H1 (cell line): ENCODE measurements around the gene BBS9. TPM values are rescaled to one million over a fixed set of nuclear protein-coding genes. Genes with fewer than 3 reads are reported as not detected.

Experiments
- BRCA1 ChIP-seq: IDR thresholded peaks from 2 replicates; pipeline ENCODE4 v1.6.1; 2012; ENCODE audit warnings: low read depth, low read length, improper control_type of control experiment
- CTBP2 ChIP-seq: IDR thresholded peaks from 2 replicates; pipeline ENCODE4 v1.7.0; 2011; ENCODE audit warnings: borderline replicate concordance, mild to moderate bottlenecking, moderate library complexity, mixed read lengths, low read length; ENCODE audit not compliant: insufficient read depth, insufficient read length
- EZH2 ChIP-seq: fragments of 200-600 bp; sonication (generic); IDR thresholded peaks from 2 replicates; pipeline ENCODE4 v1.7.1; 2012; ENCODE audit warnings: low read depth, mild to moderate bottlenecking, moderate library complexity, low read length, inconsistent platforms; ENCODE audit not compliant: severe bottlenecking
- KDM4A ChIP-seq: IDR thresholded peaks from one replicate; pipeline ENCODE4 v1.7.1; 2012; ENCODE audit warnings: low read depth, mild to moderate bottlenecking, moderate library complexity, low read length, inconsistent platforms; ENCODE audit not compliant: severe bottlenecking
- POLR2AphosphoS5 ChIP-seq: IDR thresholded peaks from 2 replicates; pipeline ENCODE4 v1.6.1; 2011; ENCODE audit warnings: low read depth, low read length
- RAD21 ChIP-seq, 2 experiments: IDR thresholded peaks in 1 of 2; conservative IDR thresholded peaks in 1 of 2; 2 replicates each; pipeline ENCODE4 v1.6.1; 2011; ENCODE audit warnings: low read depth in 2 of 2, low read length in 2 of 2, improper control_type of control experiment in 1 of 2, inconsistent platforms in 1 of 2, mild to moderate bottlenecking in 1 of 2, moderate library complexity in 1 of 2
- polyA plus RNA-seq, 7 experiments: library from polyadenylated mRNA; depleted of rRNA in 3 of 7; stranded (reverse) in 5 of 7; unstranded in 2 of 7; fragments of >200 nt in 5 of 7; fragments of 200-250 nt in 2 of 7; gene quantifications; 1 replicate in 5 of 7; 2 replicates in 1 of 7; 4 replicates in 1 of 7; pipeline versions ENCODE4 v1.2.1 to v1.2.3, GENCODE V29; 2011 to 2013; ENCODE audit warnings: missing spikeins in 2 of 7, mixed read lengths in 2 of 7
- total RNA-seq: library from RNA; stranded (reverse); fragmentation: NEBNext Ultra II Directional; extraction: Animal tissue kit (Norgen Biotek cat#: 25700); gene quantifications from 2 replicates; pipeline ENCODE4 v1.2.1, GENCODE V29; 2021
- TF ChIP-seq, protein P1 (sequence below): fragments of 300-600 bp; sonication (generic); IDR thresholded peaks from 2 replicates; pipeline ENCODE4 v1.7.1; 2012; ENCODE audit warnings: low read length, moderate library complexity, mild to moderate bottlenecking, inconsistent platforms; ENCODE audit not compliant: insufficient replicate concordance

The BBS9 gene
- total and polyA plus RNA-seq, 2 of the 8 experiments (the other 6 are each of a cell fraction or from before 2014, with no cell fraction given) = 22.3 to 37.0 TPM

- TF ChIP-seq, protein P1, sequence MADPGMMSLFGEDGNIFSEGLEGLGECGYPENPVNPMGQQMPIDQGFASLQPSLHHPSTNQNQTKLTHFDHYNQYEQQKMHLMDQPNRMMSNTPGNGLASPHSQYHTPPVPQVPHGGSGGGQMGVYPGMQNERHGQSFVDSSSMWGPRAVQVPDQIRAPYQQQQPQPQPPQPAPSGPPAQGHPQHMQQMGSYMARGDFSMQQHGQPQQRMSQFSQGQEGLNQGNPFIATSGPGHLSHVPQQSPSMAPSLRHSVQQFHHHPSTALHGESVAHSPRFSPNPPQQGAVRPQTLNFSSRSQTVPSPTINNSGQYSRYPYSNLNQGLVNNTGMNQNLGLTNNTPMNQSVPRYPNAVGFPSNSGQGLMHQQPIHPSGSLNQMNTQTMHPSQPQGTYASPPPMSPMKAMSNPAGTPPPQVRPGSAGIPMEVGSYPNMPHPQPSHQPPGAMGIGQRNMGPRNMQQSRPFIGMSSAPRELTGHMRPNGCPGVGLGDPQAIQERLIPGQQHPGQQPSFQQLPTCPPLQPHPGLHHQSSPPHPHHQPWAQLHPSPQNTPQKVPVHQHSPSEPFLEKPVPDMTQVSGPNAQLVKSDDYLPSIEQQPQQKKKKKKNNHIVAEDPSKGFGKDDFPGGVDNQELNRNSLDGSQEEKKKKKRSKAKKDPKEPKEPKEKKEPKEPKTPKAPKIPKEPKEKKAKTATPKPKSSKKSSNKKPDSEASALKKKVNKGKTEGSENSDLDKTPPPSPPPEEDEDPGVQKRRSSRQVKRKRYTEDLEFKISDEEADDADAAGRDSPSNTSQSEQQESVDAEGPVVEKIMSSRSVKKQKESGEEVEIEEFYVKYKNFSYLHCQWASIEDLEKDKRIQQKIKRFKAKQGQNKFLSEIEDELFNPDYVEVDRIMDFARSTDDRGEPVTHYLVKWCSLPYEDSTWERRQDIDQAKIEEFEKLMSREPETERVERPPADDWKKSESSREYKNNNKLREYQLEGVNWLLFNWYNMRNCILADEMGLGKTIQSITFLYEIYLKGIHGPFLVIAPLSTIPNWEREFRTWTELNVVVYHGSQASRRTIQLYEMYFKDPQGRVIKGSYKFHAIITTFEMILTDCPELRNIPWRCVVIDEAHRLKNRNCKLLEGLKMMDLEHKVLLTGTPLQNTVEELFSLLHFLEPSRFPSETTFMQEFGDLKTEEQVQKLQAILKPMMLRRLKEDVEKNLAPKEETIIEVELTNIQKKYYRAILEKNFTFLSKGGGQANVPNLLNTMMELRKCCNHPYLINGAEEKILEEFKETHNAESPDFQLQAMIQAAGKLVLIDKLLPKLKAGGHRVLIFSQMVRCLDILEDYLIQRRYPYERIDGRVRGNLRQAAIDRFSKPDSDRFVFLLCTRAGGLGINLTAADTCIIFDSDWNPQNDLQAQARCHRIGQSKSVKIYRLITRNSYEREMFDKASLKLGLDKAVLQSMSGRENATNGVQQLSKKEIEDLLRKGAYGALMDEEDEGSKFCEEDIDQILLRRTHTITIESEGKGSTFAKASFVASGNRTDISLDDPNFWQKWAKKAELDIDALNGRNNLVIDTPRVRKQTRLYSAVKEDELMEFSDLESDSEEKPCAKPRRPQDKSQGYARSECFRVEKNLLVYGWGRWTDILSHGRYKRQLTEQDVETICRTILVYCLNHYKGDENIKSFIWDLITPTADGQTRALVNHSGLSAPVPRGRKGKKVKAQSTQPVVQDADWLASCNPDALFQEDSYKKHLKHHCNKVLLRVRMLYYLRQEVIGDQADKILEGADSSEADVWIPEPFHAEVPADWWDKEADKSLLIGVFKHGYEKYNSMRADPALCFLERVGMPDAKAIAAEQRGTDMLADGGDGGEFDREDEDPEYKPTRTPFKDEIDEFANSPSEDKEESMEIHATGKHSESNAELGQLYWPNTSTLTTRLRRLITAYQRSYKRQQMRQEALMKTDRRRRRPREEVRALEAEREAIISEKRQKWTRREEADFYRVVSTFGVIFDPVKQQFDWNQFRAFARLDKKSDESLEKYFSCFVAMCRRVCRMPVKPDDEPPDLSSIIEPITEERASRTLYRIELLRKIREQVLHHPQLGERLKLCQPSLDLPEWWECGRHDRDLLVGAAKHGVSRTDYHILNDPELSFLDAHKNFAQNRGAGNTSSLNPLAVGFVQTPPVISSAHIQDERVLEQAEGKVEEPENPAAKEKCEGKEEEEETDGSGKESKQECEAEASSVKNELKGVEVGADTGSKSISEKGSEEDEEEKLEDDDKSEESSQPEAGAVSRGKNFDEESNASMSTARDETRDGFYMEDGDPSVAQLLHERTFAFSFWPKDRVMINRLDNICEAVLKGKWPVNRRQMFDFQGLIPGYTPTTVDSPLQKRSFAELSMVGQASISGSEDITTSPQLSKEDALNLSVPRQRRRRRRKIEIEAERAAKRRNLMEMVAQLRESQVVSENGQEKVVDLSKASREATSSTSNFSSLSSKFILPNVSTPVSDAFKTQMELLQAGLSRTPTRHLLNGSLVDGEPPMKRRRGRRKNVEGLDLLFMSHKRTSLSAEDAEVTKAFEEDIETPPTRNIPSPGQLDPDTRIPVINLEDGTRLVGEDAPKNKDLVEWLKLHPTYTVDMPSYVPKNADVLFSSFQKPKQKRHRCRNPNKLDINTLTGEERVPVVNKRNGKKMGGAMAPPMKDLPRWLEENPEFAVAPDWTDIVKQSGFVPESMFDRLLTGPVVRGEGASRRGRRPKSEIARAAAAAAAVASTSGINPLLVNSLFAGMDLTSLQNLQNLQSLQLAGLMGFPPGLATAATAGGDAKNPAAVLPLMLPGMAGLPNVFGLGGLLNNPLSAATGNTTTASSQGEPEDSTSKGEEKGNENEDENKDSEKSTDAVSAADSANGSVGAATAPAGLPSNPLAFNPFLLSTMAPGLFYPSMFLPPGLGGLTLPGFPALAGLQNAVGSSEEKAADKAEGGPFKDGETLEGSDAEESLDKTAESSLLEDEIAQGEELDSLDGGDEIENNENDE = no peak
- TF ChIP-seq CTBP2 (no peak), KDM4A (no peak), POLR2AphosphoS5 (no peak), RAD21 (IDR thresholded peaks at IDR 0.05 in 1 of 2, conservative IDR thresholded peaks at IDR 0.05 in 1 of 2; ENCODE audit: low read depth in 2 of 2, low read length in 2 of 2) (no peak), BRCA1 (no peak), EZH2 (no peak)
These were observed 494.9 kb downstream of the BBS9 start (continued) for GRCh38 chr7:33624215-33624614.
